Ectodermal cell (in vitro differentiated cells): ENCODE data around the gene GAB2.
"Not testable (repeated sequence)": the region's sequence is repeated elsewhere in the genome, so short reads cannot be mapped to it uniquely, and the experiment has no call there.

ENCODE experiments used
- H3K27ac ChIP-seq: 2 replicates; pipeline ENCODE4 v1.7.0; 2013; ENCODE audit warnings: mild to moderate bottlenecking, low read depth, low read length; ENCODE audit not compliant: insufficient read depth, poor library complexity, severe bottlenecking
- H3K27me3 ChIP-seq: 2 replicates; pipeline ENCODE4 v1.7.0; 2013; ENCODE audit warnings: mild to moderate bottlenecking, low read length; ENCODE audit not compliant: insufficient read depth, control insufficient read depth, poor library complexity, severe bottlenecking
- H3K36me3 ChIP-seq: one replicate; pipeline ENCODE4 v1.7.0; 2013; ENCODE audit warnings: low read length; ENCODE audit not compliant: control insufficient read depth, insufficient read depth
- H3K4me1 ChIP-seq: one replicate; pipeline ENCODE4 v1.7.0; 2013; ENCODE audit warnings: low read length; ENCODE audit not compliant: control insufficient read depth, insufficient read depth
- H3K4me3 ChIP-seq: 2 replicates; pipeline ENCODE4 v1.7.0; 2013; ENCODE audit warnings: low read depth, low read length, control low read depth; ENCODE audit not compliant: insufficient read depth
- H3K9me3 ChIP-seq: 2 replicates; pipeline ENCODE4 v1.7.0; 2013; ENCODE audit warnings: mild to moderate bottlenecking, low read length, moderate library complexity; ENCODE audit not compliant: control insufficient read depth
- WGBS, 2 experiments: methylation state at CpG; one replicate each; pipeline ENCODE4 v1.1.7; 2013; ENCODE audit warnings: missing lambda C conversion rate in 2 of 2; 5-methylcytosine and 5-hydroxymethylcytosine counted together

GAB2 gene

DNA sequence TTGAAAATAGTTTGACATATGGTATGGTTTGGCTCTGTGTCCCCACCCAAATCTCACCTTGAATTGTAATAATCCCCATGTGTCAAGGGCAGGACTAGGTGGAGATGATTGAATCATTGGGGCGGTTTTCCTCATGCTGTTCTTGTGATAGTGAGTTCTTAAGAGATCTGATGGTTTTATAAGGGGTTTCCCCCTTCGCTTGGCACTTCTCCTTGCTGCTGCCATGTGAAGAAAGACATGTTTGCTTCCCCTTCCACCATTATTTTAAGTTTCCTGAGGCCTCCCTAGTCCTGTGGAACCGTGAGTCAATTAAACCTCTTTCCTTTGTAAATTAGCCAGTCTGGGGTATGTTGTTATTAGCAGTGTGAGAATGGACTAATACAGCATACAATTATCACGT is 236.9 kb downstream of the GAB2 start:
- no peaks in the 10 kb centered on the region for H3K4me1 ChIP-seq
- 94 to 96% methylated on average over 4 of the region's 4 CpGs for WGBS, 2 experiments
- no peaks in the 10 kb centered on the region for H3K9me3 ChIP-seq
- H3K4me3 ChIP-seq = no peak overlapping the region
- no peak overlapping the region for H3K27ac ChIP-seq
- H3K27me3 ChIP-seq = no peaks in the 10 kb centered on the region
- H3K36me3 ChIP-seq = no peaks in the 10 kb centered on the region

DNA sequence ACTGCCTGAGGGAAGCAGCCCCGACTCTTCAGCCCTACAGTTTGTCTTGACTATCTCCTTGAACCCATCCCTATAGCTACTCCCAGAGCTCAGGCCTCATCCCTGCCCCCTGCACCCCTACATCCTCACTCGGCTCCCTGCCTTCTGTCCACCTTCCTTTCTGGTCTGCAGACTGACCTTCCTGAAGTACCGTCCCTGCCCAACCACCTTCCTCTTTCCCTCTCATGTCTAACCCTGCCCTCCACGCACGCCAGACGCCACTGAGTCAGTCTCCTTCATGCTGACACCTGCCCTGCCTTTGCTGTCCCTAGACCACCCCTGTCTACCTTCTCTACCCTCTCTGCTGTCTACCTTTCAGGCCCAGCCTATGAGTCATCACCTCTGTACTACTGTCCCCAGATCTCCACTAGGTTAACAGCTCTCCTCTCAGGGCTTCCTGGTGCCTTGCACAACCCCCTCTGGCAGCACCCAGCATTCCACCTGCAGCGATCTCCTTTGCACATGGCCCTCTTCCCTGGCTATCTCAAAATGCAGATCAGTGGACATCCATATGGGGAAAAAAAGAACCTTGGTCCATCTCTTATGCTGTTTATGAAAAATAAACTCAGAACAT is 238.1 kb downstream of the GAB2 start:
- Histone ChIP-seq H3K27ac (no peak overlapping the region), H3K4me1 (no peaks in the 10 kb centered on the region), H3K27me3 (no peaks in the 10 kb centered on the region), H3K4me3 (no peak overlapping the region), H3K36me3 (no peaks in the 10 kb centered on the region), H3K9me3 (no peaks in the 10 kb centered on the region)
- 89 to 92% methylated on average over 7 of the region's 7 CpGs for WGBS, 2 experiments

DNA sequence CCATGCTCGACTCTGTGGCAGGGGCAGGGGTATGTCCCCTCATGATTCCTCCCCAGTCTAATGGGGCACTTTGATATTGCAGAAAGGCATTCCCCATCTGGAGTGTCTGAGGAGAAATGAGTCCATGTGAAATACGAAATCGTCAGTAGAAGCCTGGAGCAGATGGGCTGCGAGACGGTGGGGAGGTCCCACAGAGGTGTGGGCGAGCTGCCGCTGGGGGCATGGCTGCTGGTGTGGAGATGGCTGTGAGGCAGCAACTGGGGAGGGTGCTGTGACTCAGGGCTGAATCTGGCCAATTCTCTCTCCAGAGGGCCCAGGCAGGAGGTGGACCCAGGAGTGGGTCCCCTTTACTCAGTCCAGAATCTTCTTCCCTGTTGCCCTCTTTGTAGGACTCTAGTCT is 240.4 kb downstream of the GAB2 start:
- no peak overlapping the region for H3K27ac ChIP-seq
- H3K36me3 ChIP-seq = no peaks in the 10 kb centered on the region
- H3K4me3 ChIP-seq = no peak overlapping the region
- no peaks in the 10 kb centered on the region for H3K4me1 ChIP-seq
- H3K9me3 ChIP-seq = no peaks in the 10 kb centered on the region
- WGBS, 2 experiments = 94 to 96% methylated on average over 7 of the region's 7 CpGs
- H3K27me3 ChIP-seq = no peaks in the 10 kb centered on the region

DNA sequence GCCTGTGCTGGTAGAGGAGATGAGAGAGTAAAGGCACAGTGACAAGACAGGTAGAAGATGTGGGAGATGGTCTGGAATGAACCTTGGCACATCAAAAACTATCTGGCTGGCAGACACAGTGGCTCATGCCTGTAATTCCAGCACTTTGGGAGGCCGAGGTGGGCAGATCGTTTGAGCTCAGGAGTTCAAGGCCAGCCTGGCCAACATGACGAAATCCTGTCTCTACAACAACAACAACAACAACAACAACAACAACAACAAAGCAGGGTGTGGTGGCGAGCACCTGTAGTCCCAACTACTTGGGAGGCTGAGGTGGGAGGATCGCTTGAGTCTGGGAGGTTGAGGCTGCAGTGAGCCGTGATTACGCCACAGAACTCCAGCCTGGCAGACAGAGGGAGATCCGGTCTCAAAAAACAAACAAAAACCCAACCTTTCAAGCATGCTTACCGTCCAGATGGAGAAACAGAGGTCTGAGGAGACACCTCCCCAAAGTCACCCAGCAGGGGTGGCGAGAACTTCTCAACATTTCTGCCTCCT is 240.9 kb downstream of the GAB2 start:
- Histone ChIP-seq H3K27me3 (no peaks in the 10 kb centered on the region), H3K4me1 (no peaks in the 10 kb centered on the region), H3K4me3 (no peak overlapping the region), H3K36me3 (no peaks in the 10 kb centered on the region), H3K9me3 (no peaks in the 10 kb centered on the region), H3K27ac (no peak overlapping the region)
- 90 to 93% methylated on average over 10 of the region's 10 CpGs for WGBS, 2 experiments

DNA sequence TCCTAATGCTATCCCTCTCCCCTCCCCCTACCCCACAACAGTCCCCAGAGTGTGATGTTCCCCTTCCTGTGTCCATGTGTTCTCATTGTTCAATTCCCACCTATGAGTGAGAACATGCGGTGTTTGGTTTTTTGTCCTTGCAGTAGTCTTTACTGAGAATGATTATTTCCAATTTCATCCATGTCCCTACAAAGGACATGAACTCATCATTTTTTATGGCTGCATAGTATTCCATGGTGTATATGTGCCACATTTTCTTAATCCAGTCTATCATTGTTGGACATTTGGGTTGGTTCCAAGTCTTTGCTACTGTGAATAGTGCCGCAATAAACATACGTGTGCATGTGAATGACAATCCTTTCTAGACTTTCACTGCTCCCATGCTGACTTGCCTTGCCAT is 241.8 kb downstream of the GAB2 start:
- 90 to 95% methylated on average over 2 to 3 of the region's 3 CpGs for WGBS, 2 experiments
- H3K4me3 ChIP-seq, H3K9me3 ChIP-seq, H3K27ac ChIP-seq, H3K36me3 ChIP-seq, H3K4me1 ChIP-seq, H3K27me3 ChIP-seq: not testable (repeated sequence)

DNA sequence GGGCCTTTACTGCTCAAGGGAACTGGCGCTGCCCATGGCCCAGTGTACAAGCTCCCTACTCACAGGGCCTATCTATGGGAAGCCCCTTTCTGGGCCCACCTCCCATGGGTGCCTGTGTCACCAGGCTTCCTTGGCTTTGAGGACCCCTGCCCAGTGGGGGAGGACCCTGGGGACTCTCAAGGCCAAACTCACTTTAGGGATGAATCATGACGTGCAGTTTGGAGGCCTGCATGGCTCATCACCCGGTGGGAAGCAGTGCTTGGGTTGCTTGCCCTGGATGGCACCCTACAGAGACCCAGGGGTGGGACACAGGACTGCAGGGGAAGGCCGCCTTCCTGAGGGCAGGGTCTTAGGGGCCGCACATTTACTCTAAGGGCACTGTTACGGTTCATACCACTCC is 245.7 kb downstream of the GAB2 start:
- Histone ChIP-seq H3K27me3 (no peaks in the 10 kb centered on the region), H3K9me3 (no peaks in the 10 kb centered on the region), H3K27ac (no peak overlapping the region), H3K4me3 (no peak overlapping the region), H3K4me1 (no peaks in the 10 kb centered on the region), H3K36me3 (no peaks in the 10 kb centered on the region)
- WGBS, 2 experiments = 92 to 95% methylated on average over 6 of the region's 6 CpGs

DNA sequence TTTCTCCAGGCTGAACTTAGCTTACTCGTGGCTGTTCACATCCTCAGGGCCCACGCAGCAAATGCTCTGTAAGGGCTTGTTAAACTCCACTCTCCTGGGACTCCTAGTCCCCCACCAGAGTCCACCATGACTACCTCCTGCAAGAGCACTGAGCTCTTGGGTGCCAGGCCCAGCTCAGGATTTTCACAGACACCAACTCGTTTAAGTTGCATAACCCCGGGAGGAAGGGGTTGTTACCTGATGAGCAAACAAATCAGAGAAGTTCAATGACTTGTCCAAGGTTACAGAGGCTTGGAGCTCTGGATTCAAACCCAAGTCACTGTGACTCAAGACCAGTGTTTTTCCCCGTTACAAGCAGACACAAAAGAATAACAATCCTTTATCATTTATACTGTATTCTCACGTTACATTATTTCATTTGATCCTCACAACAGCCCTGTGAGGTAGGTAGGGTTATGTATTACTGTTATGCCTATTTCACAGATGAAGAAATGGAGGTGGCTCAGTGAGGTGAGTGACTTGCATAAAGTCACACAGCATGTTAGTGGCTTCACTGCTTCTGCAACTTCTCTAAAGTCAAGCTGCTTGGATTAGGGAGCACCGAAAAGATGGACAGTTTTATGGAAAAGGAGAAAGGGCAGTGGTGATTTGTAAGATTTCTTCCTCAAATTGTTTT is 246.6 kb downstream of the GAB2 start:
- Histone ChIP-seq H3K27ac (no peak overlapping the region), H3K4me1 (no peaks in the 10 kb centered on the region), H3K9me3 (no peaks in the 10 kb centered on the region), H3K27me3 (no peaks in the 10 kb centered on the region), H3K4me3 (no peak overlapping the region), H3K36me3 (no peaks in the 10 kb centered on the region)
- WGBS, 2 experiments = 94 to 95% methylated on average over 6 of the region's 7 CpGs

DNA sequence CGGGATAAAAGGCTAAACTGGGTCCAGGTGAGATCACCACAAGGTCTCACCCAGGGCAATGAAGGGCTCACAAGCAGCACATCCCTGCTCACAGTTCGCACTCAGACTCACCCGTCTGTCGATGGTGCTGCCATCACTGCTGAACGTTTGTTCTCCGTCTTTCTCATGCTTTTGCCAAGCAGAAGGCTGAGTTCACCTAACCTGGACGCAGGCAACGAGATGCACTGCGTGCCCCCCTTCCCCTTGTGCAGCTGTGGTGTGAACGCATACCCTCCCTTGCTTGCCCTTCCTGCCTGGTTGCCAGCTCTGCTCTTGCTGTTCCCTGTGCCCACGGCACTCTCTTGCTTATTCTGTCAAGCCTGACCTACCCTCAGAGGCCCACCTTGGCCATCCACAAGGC is 247.2 kb downstream of the GAB2 start:
- Histone ChIP-seq H3K9me3 (no peaks in the 10 kb centered on the region), H3K36me3 (no peaks in the 10 kb centered on the region), H3K27me3 (no peaks in the 10 kb centered on the region), H3K4me3 (no peak overlapping the region), H3K27ac (no peak overlapping the region), H3K4me1 (no peaks in the 10 kb centered on the region)
- WGBS, 2 experiments = 93 to 94% methylated on average over 11 of the region's 11 CpGs

DNA sequence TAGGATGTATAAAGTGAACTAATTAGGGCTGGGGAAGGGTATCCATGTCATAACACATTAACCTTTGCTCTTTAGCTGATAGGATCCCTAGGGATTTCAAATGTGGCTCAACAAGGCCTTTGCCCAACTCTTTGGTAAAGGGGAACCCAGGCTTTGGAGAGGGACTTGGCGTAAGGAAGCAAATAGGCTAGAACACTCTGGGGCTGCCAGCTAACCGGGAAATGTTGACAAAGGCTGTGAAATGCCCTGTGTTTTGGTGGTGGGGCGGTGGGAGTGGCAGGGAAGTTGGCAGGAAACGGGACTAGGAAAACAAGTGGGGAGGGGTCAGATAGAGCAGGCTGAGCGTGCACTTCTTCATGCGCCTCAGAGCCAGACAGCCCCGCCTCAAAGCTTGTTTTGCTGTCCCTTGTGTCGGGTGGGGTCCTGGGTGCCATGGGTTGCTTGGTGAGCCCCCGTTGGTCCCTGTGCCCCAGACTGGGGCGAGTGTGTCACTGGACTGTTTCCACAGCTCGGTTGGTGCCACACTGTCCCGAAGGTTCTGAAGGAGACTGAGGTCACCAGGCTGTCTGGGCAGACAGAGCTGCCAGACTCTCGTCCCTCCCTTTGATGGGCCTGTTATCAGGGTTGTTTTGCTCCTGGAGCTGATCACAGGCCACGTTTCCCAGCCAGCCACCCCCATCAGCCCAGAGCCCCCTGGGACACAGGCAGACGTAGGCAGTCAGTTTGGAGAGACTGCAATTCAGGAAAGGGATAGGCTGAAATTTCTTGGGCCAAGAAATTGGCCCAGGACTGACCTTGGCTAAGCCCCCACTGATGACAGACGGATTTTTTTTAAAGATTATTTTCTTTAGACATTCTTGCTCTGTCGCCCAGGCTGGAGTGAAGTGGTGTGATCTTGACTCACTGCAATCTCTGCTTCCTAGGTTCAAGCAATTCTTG is 248.8 kb downstream of the GAB2 start:
- no peaks in the 10 kb centered on the region for H3K36me3 ChIP-seq
- H3K27me3 ChIP-seq = no peaks in the 10 kb centered on the region
- H3K27ac ChIP-seq = no peak overlapping the region
- no peaks in the 10 kb centered on the region for H3K4me1 ChIP-seq
- no peaks in the 10 kb centered on the region for H3K9me3 ChIP-seq
- WGBS, 2 experiments = 89 to 90% methylated on average over 17 of the region's 17 CpGs
- no peak overlapping the region for H3K4me3 ChIP-seq

DNA sequence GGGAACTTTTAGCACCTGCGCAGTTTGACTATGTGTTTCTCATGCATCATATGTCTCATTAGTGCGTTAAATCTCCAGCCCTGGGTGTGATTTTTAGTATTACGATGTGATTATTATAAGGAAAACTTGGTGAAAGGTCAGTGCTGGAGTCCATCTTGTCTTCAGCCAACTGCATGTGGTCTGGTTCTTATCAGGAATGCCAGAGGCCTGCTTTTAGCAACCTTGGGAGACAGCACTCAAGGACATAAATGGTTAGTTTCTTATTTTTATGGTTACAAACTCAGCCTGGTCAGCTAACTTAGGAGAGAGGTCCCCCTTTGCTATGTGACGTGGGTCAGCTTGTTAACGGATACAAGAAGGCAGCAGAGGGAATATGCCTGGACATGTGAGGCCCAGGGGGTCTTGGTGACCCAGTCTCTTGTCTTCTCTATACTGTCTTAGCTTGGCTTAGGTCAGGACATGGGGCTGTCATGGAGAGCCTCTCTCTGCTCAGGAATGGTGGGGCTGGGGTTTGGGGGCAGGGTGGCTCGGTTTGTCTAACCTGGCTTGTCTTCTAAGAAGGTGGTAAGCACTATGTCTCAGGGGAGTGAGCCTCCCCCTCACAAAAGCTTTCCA is 250.7 kb downstream of the GAB2 start:
- H3K9me3 ChIP-seq = no peaks in the 10 kb centered on the region
- WGBS, 2 experiments = 94 to 95% methylated on average over 6 of the region's 6 CpGs
- H3K27ac ChIP-seq = no peak overlapping the region

More for the DNA sequence above, 250.7 kb downstream of the GAB2 start:
- no peaks in the 10 kb centered on the region for H3K36me3 ChIP-seq
- no peak overlapping the region for H3K4me3 ChIP-seq
- H3K27me3 ChIP-seq = no peaks in the 10 kb centered on the region
- no peaks in the 10 kb centered on the region for H3K4me1 ChIP-seq
